NCI-H2029 (cell line): Measurements from ENCODE around the gene SEMA4D.

Experiments
- DNase-seq: peaks from one replicate; lab custom pipeline; 2025; lab: John Stamatoyannopoulos, UW

Gene SEMA4D

GRCh38 chr9:89409466-89409865 lies 88.4 kb downstream of the SEMA4D start:
- no peak for DNase-seq

GRCh38 chr9:89408628-89409101 lies 89.2 kb downstream of the SEMA4D start:
- no peak for DNase-seq

DNA sequence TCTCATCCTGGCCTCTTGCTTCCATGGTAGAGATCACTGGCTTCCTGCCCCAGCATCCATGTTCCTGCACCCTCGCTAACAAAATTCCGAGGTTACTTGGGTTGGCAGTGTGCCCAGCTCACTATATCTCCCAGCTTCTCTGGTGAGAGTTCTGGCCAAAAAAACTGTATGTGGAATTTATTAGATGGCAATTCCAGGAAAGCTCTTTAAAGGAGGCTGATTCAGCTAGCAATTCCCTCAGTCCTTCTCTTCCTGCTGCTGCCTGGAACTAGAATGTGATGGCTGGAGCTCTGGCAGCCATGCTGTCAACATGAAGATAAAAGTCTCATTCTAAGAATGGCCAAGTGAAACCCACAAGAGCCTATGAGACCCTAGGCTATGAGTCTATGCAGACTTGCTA lies 90.8 kb downstream of the SEMA4D start:
- DNase-seq, result no peak

DNA sequence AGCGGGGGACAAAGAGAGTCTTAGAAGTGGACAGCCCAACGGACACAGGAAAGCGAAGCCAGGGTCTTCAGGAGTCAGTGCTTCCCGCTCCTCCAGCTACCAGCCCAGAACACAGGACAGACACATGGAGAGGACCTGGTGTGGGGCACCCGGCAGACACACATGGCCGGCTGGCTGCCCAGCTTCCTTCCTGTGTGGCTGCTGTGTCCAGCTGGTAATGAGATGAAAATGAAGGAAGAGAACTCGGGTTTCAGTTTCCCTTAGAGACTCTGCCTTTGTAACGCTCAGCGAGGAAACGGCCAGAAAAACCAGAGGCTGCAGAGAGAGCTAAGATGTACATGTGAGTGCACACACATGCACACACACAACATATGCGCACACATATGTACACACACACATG lies 92.1 kb downstream of the SEMA4D start:
- no peak for DNase-seq

DNA sequence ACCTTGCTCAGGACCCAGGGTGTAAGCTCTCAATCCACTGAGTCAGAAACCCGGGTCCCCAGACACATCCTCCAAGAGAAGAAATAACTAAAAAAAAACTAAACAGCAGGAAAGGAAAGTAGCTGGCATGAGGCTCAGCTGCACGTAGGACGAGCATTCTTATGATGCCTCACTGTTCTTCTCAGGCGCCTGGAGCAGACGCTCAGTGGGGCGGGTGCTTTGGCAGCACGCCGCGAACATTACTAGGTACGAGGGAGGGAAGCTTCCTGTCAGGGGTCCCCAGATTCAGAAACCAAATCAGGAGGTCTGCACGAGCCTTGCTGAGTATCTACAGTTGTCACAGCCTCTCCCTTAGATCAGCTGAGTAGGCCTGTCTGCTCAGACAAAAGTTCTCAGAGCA lies 93.8 kb downstream of the SEMA4D start:
- no peak for DNase-seq

DNA sequence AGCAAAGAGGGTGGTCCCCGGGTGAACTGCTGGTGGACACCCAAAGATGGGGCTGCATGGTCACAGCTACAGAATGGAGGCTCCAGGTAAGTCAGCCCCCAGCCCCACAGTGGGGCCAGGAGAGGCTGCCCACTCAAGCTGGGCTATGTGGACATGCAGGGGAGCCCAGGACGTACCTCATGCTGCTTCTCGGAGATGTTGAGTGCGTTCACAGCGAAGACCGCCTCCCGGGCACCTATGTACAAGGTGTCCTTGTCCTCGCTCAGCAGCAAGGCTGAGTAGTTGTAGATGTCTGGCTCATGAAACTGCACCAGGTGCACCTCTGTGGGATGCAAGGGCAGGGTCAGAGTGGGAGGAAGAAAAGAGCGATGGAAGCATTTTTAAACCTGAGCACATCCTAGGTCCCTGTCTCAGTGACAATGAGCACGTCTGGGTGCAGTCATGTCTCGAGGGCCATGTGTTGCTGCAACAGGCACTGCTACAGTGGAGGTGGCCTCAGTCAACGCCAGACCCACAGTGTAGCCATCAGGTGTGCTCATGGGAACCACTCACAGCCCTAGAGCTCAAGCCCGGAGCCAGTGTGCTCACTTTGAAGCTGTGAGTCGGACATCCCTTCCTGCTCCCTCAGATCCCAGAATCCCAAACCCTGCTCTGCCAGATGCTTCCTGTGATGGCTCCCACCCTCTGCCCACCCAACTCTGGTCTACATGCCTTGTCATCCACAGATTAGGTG lies 95.1 kb downstream of the SEMA4D start:
- no peak for DNase-seq

GRCh38 chr9:89400403-89401116 lies 97.4 kb downstream of the SEMA4D start:
- DNase-seq, result no peak

DNA sequence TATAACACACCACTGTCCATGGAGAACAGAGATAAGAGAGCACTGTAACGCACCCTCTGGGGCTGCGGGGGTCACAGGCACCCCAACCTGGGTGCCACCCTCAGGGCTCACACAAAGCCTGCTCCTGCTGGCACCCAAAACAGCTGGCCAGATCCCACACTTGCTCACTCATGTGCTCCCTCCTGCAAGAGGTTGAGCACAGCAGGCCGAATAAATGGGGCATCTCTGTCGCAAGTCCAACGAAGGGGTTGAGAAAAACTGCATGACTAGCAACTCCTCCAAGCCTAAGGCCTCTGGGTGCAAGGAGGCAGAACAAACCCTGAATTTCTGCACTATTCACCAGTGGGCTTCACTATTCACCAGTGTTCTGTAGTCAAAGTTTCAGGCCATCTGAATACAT lies 99.3 kb downstream of the SEMA4D start:
- no peak for DNase-seq

- DNase-seq, result no peak
Measured at GRCh38 chr9:89397471-89397870, 100.4 kb downstream of the SEMA4D start.

- DNase-seq, result no peak
Measured at GRCh38 chr9:89395931-89396710, 101.8 kb downstream of the SEMA4D start.

- DNase-seq, result no peak
Measured at GRCh38 chr9:89394412-89394811, 103.5 kb downstream of the SEMA4D start.

GRCh38 chr9:89391585-89391984 lies 106.3 kb downstream of the SEMA4D start:
- no peak for DNase-seq

GRCh38 chr9:89390578-89391116 lies 107.3 kb downstream of the SEMA4D start:
- no peak for DNase-seq

DNA sequence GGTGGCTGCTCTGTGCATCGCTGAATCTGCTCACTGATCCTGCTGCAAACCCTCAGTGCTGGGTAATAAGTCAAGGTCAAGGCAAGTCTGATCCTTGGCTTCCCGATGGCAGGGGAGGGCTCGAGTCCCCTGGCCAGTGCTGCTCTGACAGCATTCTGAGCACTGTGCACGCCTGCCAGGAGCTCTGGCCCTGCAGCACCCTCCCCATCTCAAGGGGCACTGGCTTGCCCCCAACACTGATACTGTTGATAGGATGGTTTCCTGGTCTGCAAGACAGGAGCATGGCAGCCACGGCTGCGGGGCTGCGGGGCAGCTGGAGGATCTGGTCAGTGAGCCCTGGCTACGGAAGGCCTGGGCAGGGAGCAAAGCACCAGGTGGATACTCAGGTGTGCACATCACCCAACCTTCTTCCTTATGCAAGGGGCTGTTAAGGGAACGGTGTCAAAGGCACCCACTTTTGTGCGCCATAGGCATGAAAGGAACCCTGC lies 107.8 kb downstream of the SEMA4D start:
- no peak for DNase-seq

DNA sequence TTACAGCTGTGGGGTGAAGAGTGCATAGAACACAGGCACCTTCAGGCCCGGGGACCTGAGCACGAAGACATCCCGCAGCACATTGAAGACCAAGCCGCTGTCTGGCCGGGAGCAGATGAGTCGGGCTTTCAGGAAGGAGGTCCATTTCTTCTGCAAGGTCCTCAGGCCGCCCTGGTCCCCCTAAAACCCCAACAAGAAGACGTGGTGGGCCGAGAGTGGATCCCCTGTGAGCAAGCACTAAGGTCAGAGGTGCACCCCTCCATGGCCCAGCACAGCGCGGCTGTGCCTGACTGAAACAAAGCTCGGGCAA lies 109.1 kb downstream of the SEMA4D start:
- DNase-seq, result no peak

GRCh38 chr9:89388084-89388867 lies 109.6 kb downstream of the SEMA4D start:
- DNase-seq, result peak; percentile 44

DNA sequence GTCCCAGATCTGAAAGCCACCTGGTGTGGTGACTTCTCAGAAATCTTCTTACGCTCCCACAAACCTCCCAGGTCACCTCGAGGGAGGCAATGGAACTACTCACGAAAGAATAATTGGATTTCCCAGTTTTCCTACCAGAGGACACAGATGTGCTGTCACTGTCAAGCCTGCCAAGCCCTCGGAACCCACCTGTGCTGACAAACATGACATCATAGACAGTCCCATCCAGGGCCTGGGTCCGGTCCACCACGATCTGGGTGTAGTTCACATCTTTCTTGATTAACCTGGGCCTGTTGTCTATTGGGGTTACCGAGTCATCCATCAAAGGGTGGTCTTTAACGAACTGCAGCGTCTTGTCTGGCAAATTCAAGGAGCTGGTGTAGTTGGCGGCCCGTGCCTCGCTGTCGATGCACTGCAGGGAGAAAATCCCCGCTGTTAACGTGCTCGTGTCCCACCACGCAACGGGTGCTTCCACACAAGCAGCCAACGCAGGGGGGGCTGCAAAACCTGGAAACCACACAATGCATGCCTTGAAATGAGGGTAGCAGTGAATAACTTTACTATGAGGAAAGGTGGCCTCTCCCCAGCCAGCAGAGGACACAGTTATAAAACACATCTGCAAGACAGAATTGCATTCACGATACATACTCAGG lies 110.6 kb downstream of the SEMA4D start:
- DNase-seq, result peak; percentile 27

GRCh38 chr9:89386797-89387196 lies 111.1 kb downstream of the SEMA4D start:
- DNase-seq, result peak; percentile 92

GRCh38 chr9:89386206-89386605 lies 111.7 kb downstream of the SEMA4D start:
- DNase-seq, result no peak

DNA sequence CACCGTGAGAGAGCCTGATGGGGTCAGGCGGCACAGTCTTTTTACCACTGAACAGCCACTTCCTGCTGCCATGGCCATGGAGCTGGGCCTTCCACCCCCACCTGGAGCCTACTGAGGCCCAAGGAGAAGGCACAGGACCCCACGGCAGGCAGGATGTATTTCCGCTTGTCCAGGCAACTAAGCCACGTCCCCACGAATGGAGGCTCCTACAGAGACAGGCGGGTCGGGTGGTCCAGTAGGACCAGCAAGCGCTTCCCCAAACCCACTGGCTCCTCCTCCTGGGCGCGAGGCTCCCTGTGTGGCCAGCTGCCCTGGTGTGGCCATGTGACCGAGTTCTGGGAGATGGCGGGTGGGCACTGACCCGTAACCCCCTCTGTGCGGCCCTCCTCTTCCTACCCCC lies 113.1 kb downstream of the SEMA4D start:
- DNase-seq, result no peak

DNA sequence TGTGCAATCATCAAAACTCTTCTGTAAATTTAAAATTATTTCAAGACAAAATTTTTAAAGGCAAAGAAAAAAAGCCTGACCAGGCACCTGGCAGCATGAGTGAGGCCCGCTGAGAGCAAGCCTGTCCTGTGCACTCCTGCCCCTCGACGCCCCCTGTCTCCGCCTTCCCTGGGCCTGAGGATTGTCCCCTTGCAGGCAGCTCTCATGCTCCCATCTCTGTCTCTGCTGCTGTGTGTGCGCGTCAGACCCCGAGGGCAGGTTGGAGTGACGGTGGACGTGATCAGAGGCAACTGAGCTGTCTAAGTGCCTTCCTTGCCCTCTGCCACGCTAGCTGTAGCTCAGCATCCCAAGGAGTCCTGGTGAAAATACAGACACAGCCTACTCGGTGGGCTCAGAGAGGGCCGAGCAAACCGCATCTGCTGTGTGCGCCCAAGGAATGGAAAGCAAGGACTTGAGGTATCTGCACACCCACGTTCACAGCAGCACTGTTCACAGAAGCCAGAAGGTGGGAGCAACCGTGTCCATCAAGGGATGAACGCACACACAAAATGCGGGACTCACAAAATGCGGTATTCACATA lies 114.1 kb downstream of the SEMA4D start:
- no peak for DNase-seq
